ENCODE data around the gene ADAM33. TPM values are rescaled to one million over a fixed set of nuclear protein-coding genes. Genes with fewer than 3 reads are reported as not detected.

The ADAM33 gene
- total and polyA plus RNA-seq, 2 of the 8 experiments (the other 6 are each of a cell fraction or from before 2014, with no cell fraction given) = 4.2 to 6.0 TPM

DNA sequence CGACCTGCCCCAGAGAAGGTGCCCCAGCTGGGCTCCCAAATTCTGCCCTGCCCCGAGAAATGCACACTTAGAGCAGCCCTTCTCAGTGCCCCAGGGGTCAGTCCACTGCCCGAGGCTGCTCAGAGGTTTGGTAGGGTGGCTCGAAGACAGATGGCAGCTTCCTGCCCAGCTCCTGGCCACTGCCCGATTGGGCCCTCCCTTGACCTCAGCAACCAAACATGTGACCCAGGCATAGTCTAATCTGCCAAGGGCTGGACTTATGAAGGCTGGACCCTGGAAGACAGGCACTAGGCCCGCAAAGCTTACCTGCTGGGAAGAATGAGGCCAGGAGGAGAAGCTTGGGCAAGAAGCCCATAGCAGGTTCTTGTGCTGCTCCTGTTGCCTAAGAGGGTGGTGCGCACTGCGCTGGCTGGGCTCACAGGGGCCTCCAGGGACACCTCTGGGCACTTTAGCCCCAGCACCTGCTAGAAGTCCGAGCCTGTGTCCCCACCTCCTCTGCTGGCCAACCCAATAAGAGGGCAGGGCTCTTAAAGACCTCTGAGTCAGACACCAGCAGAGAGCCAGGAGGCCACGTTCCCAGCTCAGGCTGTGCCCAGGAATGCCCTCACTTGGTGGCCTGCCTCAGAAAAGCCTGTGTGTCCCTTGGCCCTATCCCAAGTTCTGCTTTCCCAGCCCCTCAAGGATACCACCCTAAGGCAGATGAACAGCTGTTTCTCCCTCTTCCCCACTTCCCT lies 25.1 kb upstream of the ADAM33 start:
- no peak overlapping the region for H3K56ac ChIP-seq (replicated peaks; ENCODE audit: insufficient read length, low read depth, low read length)
- no peak overlapping the region for H4K5ac ChIP-seq (ENCODE audit: insufficient read length, low read depth, low read length)
- H3K14ac ChIP-seq (ENCODE audit: insufficient read length) = no peak overlapping the region
- H2BK5ac ChIP-seq (ENCODE audit: low read depth, low read length) = no peak overlapping the region
- H3K4me2 ChIP-seq (ENCODE audit: insufficient read depth in 1 of 2, low read depth in 2 of 2, low read length in 2 of 2) = no peak overlapping the region
- no peaks in the 10 kb centered on the region; a peak in 1 of 7 replicates for H3K27me3 ChIP-seq (replicated peaks in 1 of 4; ENCODE audit: control insufficient read depth in 3 of 4, extremely low read depth in 1 of 4, insufficient read depth in 3 of 4, low read length in 3 of 4)
- no peak overlapping the region for H3K4me3 ChIP-seq (ENCODE audit: extremely low read depth in 1 of 4, insufficient read depth in 2 of 4, low read depth in 3 of 4, low read length in 4 of 4)
- no peak overlapping the region for H3K9ac ChIP-seq (replicated peaks in 1 of 4; ENCODE audit: extremely low read depth in 1 of 4, low read depth in 3 of 4, low read length in 3 of 4)
- no peak overlapping the region for H2AK5ac ChIP-seq (ENCODE audit: low read depth, low read length)
- H3K9me3 ChIP-seq (ENCODE audit: insufficient read depth in 2 of 2, low read depth in 1 of 2, low read length in 1 of 2) = no peaks in the 10 kb centered on the region
- no peaks in the 10 kb centered on the region for H3K79me2 ChIP-seq (ENCODE audit: control insufficient read depth in 1 of 2, insufficient read depth in 2 of 2, low read length in 2 of 2)
- DNase-seq (ENCODE audit: low read depth in 1 of 2, low spot score in 2 of 2) = no peak
- WGBS, 2 experiments (ENCODE audit: extremely low coverage in 1 of 2, insufficient coverage in 1 of 2, insufficient read length in 1 of 2, insufficient replicate concordance in 2 of 2, low coverage in 1 of 2, low lambda C conversion rate in 2 of 2, missing lambda C conversion rate in 1 of 2) = 81% methylated on average over 10 of the region's 10 CpGs; no CpG with 5 or more reads in 1 of the 2 experiments
- H2BK120ac ChIP-seq (replicated peaks; ENCODE audit: low read depth, low read length) = no peak overlapping the region
- no peak overlapping the region for H2BK15ac ChIP-seq (ENCODE audit: low read length)
- no peak overlapping the region for H4K91ac ChIP-seq (replicated peaks; ENCODE audit: insufficient read length, low read length)
- H3K27ac ChIP-seq (ENCODE audit: low read depth, low read length) = no peak overlapping the region
- no peaks in the 10 kb centered on the region for H3K36me3 ChIP-seq (ENCODE audit: control insufficient read depth in 2 of 4, insufficient read depth in 4 of 4, low read length in 3 of 4)
- peak overlapping the region; percentile 22; the same call in 1 of the 2 replicates for H4K8ac ChIP-seq (ENCODE audit: extremely low read depth, insufficient read depth, low read length)
- no peaks in the 10 kb centered on the region for H3K4me1 ChIP-seq (replicated peaks in 1 of 4; ENCODE audit: control insufficient read depth in 3 of 4, insufficient read depth in 4 of 4, low read length in 3 of 4)
- H4K20me1 ChIP-seq (replicated peaks in 1 of 2; ENCODE audit: control insufficient read depth in 1 of 2, insufficient read depth in 2 of 2, low read length in 2 of 2) = no peaks in the 10 kb centered on the region
- no peak overlapping the region for H2BK12ac ChIP-seq (ENCODE audit: low read depth, low read length)
- no peak overlapping the region for H2AFZ ChIP-seq (ENCODE audit: low read length)
- H3K4ac ChIP-seq (replicated peaks; ENCODE audit: insufficient read length, low read depth, low read length) = no peak overlapping the region
- FAIRE-seq = no peak
- H3K18ac ChIP-seq (ENCODE audit: extremely low read depth, low read length) = no peak overlapping the region
- POLR2A ChIA-PET (ENCODE audit: partially characterized antibody) = interaction anchor here (1.1 kb wide), 1 partner anchor 9 kb away, joined by 3 read pairs; no protein-coding TSS in a partner anchor
- no peak overlapping the region for H2BK20ac ChIP-seq (ENCODE audit: low read length)
- no peak overlapping the region for H3K23ac ChIP-seq (ENCODE audit: insufficient read length)
- no peaks in the 10 kb centered on the region for H3K79me1 ChIP-seq (ENCODE audit: low read depth, low read length)
- H3K23me2 ChIP-seq (ENCODE audit: low read depth, low read length) = peaks cover 2% of the 10 kb centered on the region; the same call in 1 of the 2 replicates
- CTCF ChIA-PET (ENCODE audit: partially characterized antibody) = interaction anchor here (0.9 to 45.1 kb wide), 9 partner anchors 7 to 143 kb away, joined by 3 to 1432 read pairs (median 4); partner anchors contain the start of genes ADAM33 and SIGLEC1
- TF ChIP-seq RNF2 (IDR thresholded peaks at IDR 0.05; ENCODE audit: borderline replicate concordance, low read depth, low read length, missing control alignments, poor library complexity, severe bottlenecking) = no peak
- no peak for TF ChIP-seq CBX8 (IDR thresholded peaks at IDR 0.05; ENCODE audit: borderline replicate concordance, low read depth, low read length)
- TF ChIP-seq RFX5 (IDR thresholded peaks at IDR 0.05; ENCODE audit: borderline replicate concordance, low read depth, low read length) = no peak
- no peak for TF ChIP-seq ZNF274 (IDR thresholded peaks at IDR 0.05; ENCODE audit: borderline replicate concordance, extremely low read depth, low read length)
- no peak for TF ChIP-seq SP2 (IDR thresholded peaks at IDR 0.05; ENCODE audit: low read length)
- TF ChIP-seq EP300 (IDR thresholded peaks at IDR 0.05; ENCODE audit: borderline replicate concordance in 1 of 2, low read depth in 2 of 2, low read length in 2 of 2) = no peak
- TF ChIP-seq, protein P1, sequence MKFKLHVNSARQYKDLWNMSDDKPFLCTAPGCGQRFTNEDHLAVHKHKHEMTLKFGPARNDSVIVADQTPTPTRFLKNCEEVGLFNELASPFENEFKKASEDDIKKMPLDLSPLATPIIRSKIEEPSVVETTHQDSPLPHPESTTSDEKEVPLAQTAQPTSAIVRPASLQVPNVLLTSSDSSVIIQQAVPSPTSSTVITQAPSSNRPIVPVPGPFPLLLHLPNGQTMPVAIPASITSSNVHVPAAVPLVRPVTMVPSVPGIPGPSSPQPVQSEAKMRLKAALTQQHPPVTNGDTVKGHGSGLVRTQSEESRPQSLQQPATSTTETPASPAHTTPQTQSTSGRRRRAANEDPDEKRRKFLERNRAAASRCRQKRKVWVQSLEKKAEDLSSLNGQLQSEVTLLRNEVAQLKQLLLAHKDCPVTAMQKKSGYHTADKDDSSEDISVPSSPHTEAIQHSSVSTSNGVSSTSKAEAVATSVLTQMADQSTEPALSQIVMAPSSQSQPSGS (IDR thresholded peaks at IDR 0.05; ENCODE audit: low read length) = no peak
- TF ChIP-seq, protein P2, sequence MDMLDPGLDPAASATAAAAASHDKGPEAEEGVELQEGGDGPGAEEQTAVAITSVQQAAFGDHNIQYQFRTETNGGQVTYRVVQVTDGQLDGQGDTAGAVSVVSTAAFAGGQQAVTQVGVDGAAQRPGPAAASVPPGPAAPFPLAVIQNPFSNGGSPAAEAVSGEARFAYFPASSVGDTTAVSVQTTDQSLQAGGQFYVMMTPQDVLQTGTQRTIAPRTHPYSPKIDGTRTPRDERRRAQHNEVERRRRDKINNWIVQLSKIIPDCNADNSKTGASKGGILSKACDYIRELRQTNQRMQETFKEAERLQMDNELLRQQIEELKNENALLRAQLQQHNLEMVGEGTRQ (IDR thresholded peaks at IDR 0.05; ENCODE audit: low read length) = no peak

All from H1 (cell line).